Esophagus squamous epithelium (tissue), 5 donors: Measurements from ENCODE around the gene CELF2. TPM values are rescaled to one million over a fixed set of nuclear protein-coding genes. Genes with fewer than 3 reads are reported as not detected.
A peak's percentile ranks its signal among the peaks of the same experiment; 100 is the strongest.

Source experiments
- DNase-seq: peaks from one replicate; lab custom pipeline; 2025; lab: John Stamatoyannopoulos, UW
- H3K27ac ChIP-seq, 4 donors: fragments of 200-600 bp; sonication (generic); one replicate each; pipeline ENCODE4 v1.5.1; 2016 to 2019; ENCODE audit warnings: mild to moderate bottlenecking in 1 of 4
- H3K27me3 ChIP-seq, 4 donors: fragments of 200-600 bp; sonication (generic); 1 replicate in 3 of 4; 2 replicates in 1 of 4; pipeline versions ENCODE4 v1.5.1 to v1.6.0; 2017 to 2021; ENCODE audit warnings: antibody characterized with exemption in 1 of 4
- H3K36me3 ChIP-seq, 3 donors: fragments of 200-600 bp; sonication (generic); one replicate each; pipeline ENCODE4 v1.5.1; 2016 to 2019
- H3K4me1 ChIP-seq, 3 donors: fragments of 200-600 bp; sonication (generic); one replicate each; pipeline ENCODE4 v1.5.1; 2017 to 2019
- H3K4me3 ChIP-seq, 4 donors: fragments of 200-600 bp; sonication (generic); 1 replicate in 3 of 4; 2 replicates in 1 of 4; pipeline ENCODE4 v1.5.1; 2016 to 2019; ENCODE audit warnings: mild to moderate bottlenecking in 2 of 4, moderate library complexity in 1 of 4
- H3K9me3 ChIP-seq, 3 donors: fragments of 200-600 bp; sonication (generic); one replicate each; pipeline ENCODE4 v1.5.1; 2016 to 2019
- CTCF ChIP-seq, 6 experiments: fragments of 450-650 bp in 4 of 6; fragments of 200-600 bp in 2 of 6; sonication (generic) in 2 of 6; IDR thresholded peaks; one replicate each; pipeline ENCODE4 v1.5.1; 2016 to 2019; ENCODE audit warnings: antibody characterized with exemption in 6 of 6, mild to moderate bottlenecking in 4 of 6, moderate library complexity in 4 of 6
- POLR2A ChIP-seq, 4 donors: fragments of 450-650 bp; IDR thresholded peaks; one replicate each; pipeline ENCODE4 v1.6.1; 2017; ENCODE audit warnings: antibody characterized with exemption in 4 of 4, mild to moderate bottlenecking in 4 of 4, moderate library complexity in 3 of 4
- WGBS, 2 donors: methylation state at CpG; one replicate each; pipeline ENCODE4 v1.1.5; 2018; 5-methylcytosine and 5-hydroxymethylcytosine counted together
- intact Hi-C: fragments of 100-400 bp; cut with DNase I; formaldehyde crosslinking; loops from one replicate; pipeline ENCODE4 v1.15.0; 2022
- total RNA-seq, 4 donors: library from RNA; depleted of rRNA; stranded (reverse); fragments of >200 nt; gene quantifications; one replicate each; pipeline ENCODE4 v1.1.0, GENCODE V29; 2016
- donor health status: DM: yes; HTN: yes; CAD: no.

The CELF2 gene
- total RNA-seq, 4 donors from 2014 or later, result 4.2 to 62.4 (median 13.5) TPM

- no peak for DNase-seq
- Histone ChIP-seq H3K27ac (peak overlapping the region in 2 of 4 donors; percentile 83 to 84), H3K4me1 (peaks cover 11 to 61% (median 35%) of the 10 kb centered on the region in 3 donors), H3K36me3 (peaks cover 0 to 33% (median 7%) of the 10 kb centered on the region in 3 donors), H3K9me3 (no peaks in the 10 kb centered on the region), H3K27me3 (no peaks in the 10 kb centered on the region), H3K4me3 (no peak overlapping the region)
- TF ChIP-seq POLR2A (IDR thresholded peaks at IDR 0.05) (no peak), CTCF (IDR thresholded peaks at IDR 0.05) (no peak)
- intact Hi-C loops, result no loop called here
- 65 to 89% methylated on average over 8 to 11 of the region's 11 CpGs for WGBS, 2 donors
These were observed 309.4 kb downstream of the CELF2 start for GRCh38 chr10:11326913-11327616.

- DNase-seq, result no peak
- peaks cover 11 to 63% (median 37%) of the 10 kb centered on the region in 3 donors for H3K4me1 ChIP-seq
- H3K27ac ChIP-seq, result peak overlapping the region; percentile 52 to 84 (median 76)
- no peaks in the 10 kb centered on the region for H3K27me3 ChIP-seq
- H3K4me3 ChIP-seq, result peak overlapping the region in 3 of 4 donors; percentile 16 to 37 (median 28)
- intact Hi-C loops, result no loop called here
- H3K9me3 ChIP-seq, result no peaks in the 10 kb centered on the region
- no peak for TF ChIP-seq CTCF (IDR thresholded peaks at IDR 0.05)
- TF ChIP-seq POLR2A (IDR thresholded peaks at IDR 0.05), result no peak
- WGBS, 2 donors, result 38 to 47% methylated on average over 8 to 14 of the region's 17 CpGs
- peaks cover 0 to 25% (median 7%) of the 10 kb centered on the region in 3 donors for H3K36me3 ChIP-seq
These were observed 310.8 kb downstream of the CELF2 start for GRCh38 chr10:11328264-11329061.

- Histone ChIP-seq H3K36me3 (peaks cover 0 to 19% (median 7%) of the 10 kb centered on the region in 3 donors), H3K27ac (peak overlapping the region; percentile 52 to 84 (median 76)), H3K4me1 (peaks cover 11 to 63% (median 37%) of the 10 kb centered on the region in 3 donors), H3K4me3 (peak overlapping the region in 3 of 4 donors; percentile 16 to 37 (median 28)), H3K27me3 (no peaks in the 10 kb centered on the region), H3K9me3 (no peaks in the 10 kb centered on the region)
- intact Hi-C loops, result no loop called here
- TF ChIP-seq CTCF (IDR thresholded peaks at IDR 0.05) (no peak), POLR2A (IDR thresholded peaks at IDR 0.05) (no peak)
- DNase-seq, result no peak
- 9 to 26% methylated on average over 11 to 12 of the region's 12 CpGs for WGBS, 2 donors
These were observed 311.5 kb downstream of the CELF2 start for GRCh38 chr10:11329062-11329673.

GRCh38 chr10:11330383-11331045 lies 312.8 kb downstream of the CELF2 start:
- no peak overlapping the region for H3K4me3 ChIP-seq
- peaks cover 11 to 63% (median 37%) of the 10 kb centered on the region in 3 donors for H3K4me1 ChIP-seq
- intact Hi-C loops, result no loop called here
- no peak for DNase-seq
- no peaks in the 10 kb centered on the region for H3K27me3 ChIP-seq
- no peak for TF ChIP-seq CTCF (IDR thresholded peaks at IDR 0.05)
- TF ChIP-seq POLR2A (IDR thresholded peaks at IDR 0.05), result no peak
- H3K27ac ChIP-seq, result peak overlapping the region in 2 of 4 donors; percentile 83 to 84
- no peaks in the 10 kb centered on the region for H3K9me3 ChIP-seq
- WGBS, 2 donors, result 46 to 56% methylated on average over 8 of the region's 8 CpGs
- H3K36me3 ChIP-seq, result peaks cover 0 to 20% (median 0%) of the 10 kb centered on the region in 3 donors
